Caco-2 (cell line): ENCODE data around the gene NUMA1. TPM values are rescaled to one million over a fixed set of nuclear protein-coding genes. Genes with fewer than 3 reads are reported as not detected.
A peak's percentile ranks its signal among the peaks of the same experiment; 100 is the strongest.

ENCODE experiments used
- BruUV-seq: library from RNA; stranded (reverse); fragments of 400-500 nt; replicated peaks from 2 replicates; lab custom pipeline; 2021; lab: Mats Ljungman, UMichigan
- CTCF ChIA-PET: fragments of 300-600 bp; sonication (Branson Sonifier 250); formaldehyde crosslinking; loops from one replicate; lab custom pipeline; 2022; ENCODE audit warnings: antibody characterized with exemption; lab: Charles Lee
- POLR2A ChIA-PET: fragments of 300-600 bp; sonication (Branson Sonifier 250); formaldehyde crosslinking; loops from one replicate; lab custom pipeline; 2022; ENCODE audit warnings: antibody characterized with exemption; lab: Charles Lee
- DNase-seq, 2 experiments: peaks; one replicate each; pipeline versions ENCODE4 v3.0.0 to v3.0.0-alpha.2; 2020 to 2022
- H3K27me3 ChIP-seq: replicated peaks from 2 replicates; pipeline ENCODE4 v1.6.0; 2011; ENCODE audit warnings: low read length; ENCODE audit not compliant: control insufficient read depth, insufficient read depth
- H3K36me3 ChIP-seq: 2 replicates; pipeline ENCODE4 v1.5.1; 2011; ENCODE audit warnings: low read length; ENCODE audit not compliant: control insufficient read depth, insufficient read depth
- H3K4me1 ChIP-seq: fragments of 250-450 bp; sonication (Bioruptor Pico); 2 replicates; pipeline ENCODE4 v1.5.1; 2020; ENCODE audit warnings: mild to moderate bottlenecking
- H3K4me3 ChIP-seq: 2 replicates; pipeline ENCODE4 v1.5.1; 2011; ENCODE audit warnings: low read depth, mild to moderate bottlenecking, control low read depth, low read length
- H3K9me3 ChIP-seq: fragments of 250-450 bp; sonication (Bioruptor Pico); 2 replicates; pipeline ENCODE4 v1.5.1; 2020; ENCODE audit warnings: mild to moderate bottlenecking, moderate library complexity
- H3K27ac Mint-ChIP-seq: one replicate; pipeline ENCODE4 v1.8.0; 2022; ENCODE audit warnings: mixed read lengths; ENCODE audit not compliant: unreplicated experiment
- H3K27me3 Mint-ChIP-seq: one replicate; pipeline ENCODE4 v1.8.0; 2022; ENCODE audit warnings: mixed read lengths; ENCODE audit not compliant: insufficient read depth, unreplicated experiment
- H3K36me3 Mint-ChIP-seq: one replicate; pipeline ENCODE4 v1.8.0; 2022; ENCODE audit warnings: mild to moderate bottlenecking, mixed read lengths; ENCODE audit not compliant: insufficient read depth, unreplicated experiment
- H3K4me1 Mint-ChIP-seq: one replicate; pipeline ENCODE4 v1.8.0; 2022; ENCODE audit warnings: low read depth, mixed read lengths; ENCODE audit not compliant: unreplicated experiment
- H3K4me3 Mint-ChIP-seq: one replicate; pipeline ENCODE4 v1.8.0; 2022; ENCODE audit warnings: mild to moderate bottlenecking, moderate library complexity, mixed read lengths; ENCODE audit not compliant: unreplicated experiment
- H3K9me3 Mint-ChIP-seq: one replicate; pipeline ENCODE4 v1.8.0; 2022; ENCODE audit warnings: mixed read lengths; ENCODE audit not compliant: unreplicated experiment
- intact Hi-C: fragments of 100-400 bp; cut with micrococcal nuclease; formaldehyde crosslinking; loops from one replicate; pipeline ENCODE4 v1.10.0; 2022; ENCODE audit not compliant: unreplicated experiment
- total RNA-seq: library from RNA; stranded (reverse); gene quantifications from 2 replicates; pipeline ENCODE4 v1.2.3, GENCODE V29; 2022
- TF ChIP-seq, protein P1 (sequence below), 2 experiments: fragments of 200-600 bp in 1 of 2; IDR thresholded peaks; 1 replicate in 1 of 2; 2 replicates in 1 of 2; pipeline versions ENCODE4 v1.5.1 to v1.8.0; 2011 to 2022; ENCODE audit warnings: antibody characterized with exemption in 1 of 2, control low read depth in 1 of 2, inconsistent platforms in 1 of 2, low read depth in 1 of 2, low read length in 1 of 2, mild to moderate bottlenecking in 1 of 2, moderate library complexity in 1 of 2; ENCODE audit not compliant: insufficient read depth in 1 of 2, severe bottlenecking in 1 of 2, unreplicated experiment in 1 of 2

The NUMA1 gene
- total RNA-seq, 1 experiment from 2014 or later, result 190 TPM

DNA sequence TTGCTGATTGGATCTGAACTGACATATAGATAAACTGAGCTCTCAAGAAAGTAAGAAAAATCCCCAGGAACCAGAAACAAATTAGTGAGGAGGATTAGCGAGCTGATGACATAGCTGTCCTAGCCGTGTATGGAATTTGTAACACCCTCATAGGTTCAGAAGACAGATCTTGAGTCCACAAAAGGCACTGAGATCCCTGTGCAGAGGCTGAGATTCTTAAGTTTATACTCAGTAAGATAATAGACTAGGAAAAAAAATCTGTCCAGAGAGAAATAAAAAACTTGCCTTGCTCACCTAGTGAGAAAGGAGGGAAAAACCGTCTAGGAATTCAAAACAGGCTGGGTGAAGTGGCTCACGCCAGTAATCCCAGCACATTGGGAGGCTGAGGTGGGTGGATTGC, 4.6 kb downstream of the NUMA1 start:
- H3K27ac Mint-ChIP-seq, result peak overlapping the region; percentile 24
- H3K36me3 Mint-ChIP-seq, result peaks cover 24% of the 10 kb centered on the region
- POLR2A ChIA-PET, result interaction anchor here (1.0 kb wide), 1 partner anchor 36 kb away, joined by 3 read pairs; no protein-coding TSS in a partner anchor

DNA sequence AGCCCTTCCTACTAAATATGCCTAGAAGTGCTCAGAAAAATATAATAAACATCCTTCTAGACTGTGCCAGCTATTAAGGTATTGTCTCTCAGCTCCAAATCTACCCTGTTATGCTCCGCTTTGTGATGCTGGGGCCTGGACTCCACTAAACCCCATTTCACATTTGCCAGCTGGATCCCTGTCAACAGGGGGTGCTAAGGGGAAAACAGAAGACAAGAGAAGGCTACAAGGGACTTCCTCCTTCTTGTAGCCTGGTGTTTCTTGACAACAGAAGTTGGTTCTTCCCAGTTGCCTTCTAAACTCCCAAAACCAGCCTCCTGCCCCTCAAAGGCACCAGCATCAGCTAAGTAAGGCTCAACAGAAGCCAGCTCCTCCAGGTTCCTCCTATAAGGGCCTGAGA, 5.2 kb downstream of the NUMA1 start:
- intact Hi-C loops, result no loop called here
- H3K4me3 Mint-ChIP-seq, result no peak overlapping the region
- ChIA-PET CTCF (interaction anchor here (0.8 to 1.0 kb wide), 3 partner anchors 19 to 50 kb away, joined by 3 to 6 read pairs (median 3); no protein-coding TSS in a partner anchor), POLR2A (interaction anchor here (1.0 kb wide), 1 partner anchor 36 kb away, joined by 3 read pairs; no protein-coding TSS in a partner anchor)
- no peaks in the 10 kb centered on the region for H3K9me3 ChIP-seq
- H3K27me3 ChIP-seq, result no peaks in the 10 kb centered on the region
- H3K4me1 Mint-ChIP-seq, result peaks cover 27% of the 10 kb centered on the region
- BruUV-seq, result no TSS peak
- peaks cover 25% of the 10 kb centered on the region for H3K4me1 ChIP-seq
- no peak for DNase-seq
- H3K27me3 Mint-ChIP-seq, result no peaks in the 10 kb centered on the region
- no peak overlapping the region for H3K4me3 ChIP-seq
- H3K27ac Mint-ChIP-seq, result peak overlapping the region; percentile 24
- 0 out of 2 replicates have a peak, but pooled peaks cover 3% of the 10 kb centered on the region for H3K36me3 ChIP-seq
- H3K36me3 Mint-ChIP-seq, result peaks cover 17% of the 10 kb centered on the region
- TF ChIP-seq, protein P1, sequence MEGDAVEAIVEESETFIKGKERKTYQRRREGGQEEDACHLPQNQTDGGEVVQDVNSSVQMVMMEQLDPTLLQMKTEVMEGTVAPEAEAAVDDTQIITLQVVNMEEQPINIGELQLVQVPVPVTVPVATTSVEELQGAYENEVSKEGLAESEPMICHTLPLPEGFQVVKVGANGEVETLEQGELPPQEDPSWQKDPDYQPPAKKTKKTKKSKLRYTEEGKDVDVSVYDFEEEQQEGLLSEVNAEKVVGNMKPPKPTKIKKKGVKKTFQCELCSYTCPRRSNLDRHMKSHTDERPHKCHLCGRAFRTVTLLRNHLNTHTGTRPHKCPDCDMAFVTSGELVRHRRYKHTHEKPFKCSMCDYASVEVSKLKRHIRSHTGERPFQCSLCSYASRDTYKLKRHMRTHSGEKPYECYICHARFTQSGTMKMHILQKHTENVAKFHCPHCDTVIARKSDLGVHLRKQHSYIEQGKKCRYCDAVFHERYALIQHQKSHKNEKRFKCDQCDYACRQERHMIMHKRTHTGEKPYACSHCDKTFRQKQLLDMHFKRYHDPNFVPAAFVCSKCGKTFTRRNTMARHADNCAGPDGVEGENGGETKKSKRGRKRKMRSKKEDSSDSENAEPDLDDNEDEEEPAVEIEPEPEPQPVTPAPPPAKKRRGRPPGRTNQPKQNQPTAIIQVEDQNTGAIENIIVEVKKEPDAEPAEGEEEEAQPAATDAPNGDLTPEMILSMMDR (IDR thresholded peaks at IDR 0.05; ENCODE audit: insufficient read depth in 1 of 2, low read depth in 1 of 2, low read length in 1 of 2, severe bottlenecking in 1 of 2, unreplicated experiment in 1 of 2), result peak in 1 of 2 experiments; percentile 28
- H3K9me3 Mint-ChIP-seq, result no peaks in the 10 kb centered on the region

More for the DNA sequence above, 4.6 kb downstream of the NUMA1 start:
- no TSS peak for BruUV-seq
- no peaks in the 10 kb centered on the region for H3K27me3 Mint-ChIP-seq
- no peaks in the 10 kb centered on the region for H3K9me3 Mint-ChIP-seq
- no peak overlapping the region for H3K4me3 ChIP-seq
- H3K4me3 Mint-ChIP-seq, result no peak overlapping the region
- peaks cover 27% of the 10 kb centered on the region for H3K4me1 Mint-ChIP-seq
- H3K9me3 ChIP-seq, result no peaks in the 10 kb centered on the region
- CTCF ChIA-PET, result interaction anchor here (0.6 to 1.0 kb wide), 2 partner anchors 9 to 36 kb away, joined by 3 to 8 read pairs; no protein-coding TSS in a partner anchor
- 0 out of 2 replicates have a peak, but pooled peaks cover 3% of the 10 kb centered on the region for H3K36me3 ChIP-seq
- H3K4me1 ChIP-seq, result peaks cover 22% of the 10 kb centered on the region
- no peak for DNase-seq
- TF ChIP-seq, protein P1 (IDR thresholded peaks at IDR 0.05; ENCODE audit: insufficient read depth in 1 of 2, low read depth in 1 of 2, low read length in 1 of 2, severe bottlenecking in 1 of 2, unreplicated experiment in 1 of 2), result no peak
- intact Hi-C loops, result no loop called here
- H3K27me3 ChIP-seq, result no peaks in the 10 kb centered on the region

DNA sequence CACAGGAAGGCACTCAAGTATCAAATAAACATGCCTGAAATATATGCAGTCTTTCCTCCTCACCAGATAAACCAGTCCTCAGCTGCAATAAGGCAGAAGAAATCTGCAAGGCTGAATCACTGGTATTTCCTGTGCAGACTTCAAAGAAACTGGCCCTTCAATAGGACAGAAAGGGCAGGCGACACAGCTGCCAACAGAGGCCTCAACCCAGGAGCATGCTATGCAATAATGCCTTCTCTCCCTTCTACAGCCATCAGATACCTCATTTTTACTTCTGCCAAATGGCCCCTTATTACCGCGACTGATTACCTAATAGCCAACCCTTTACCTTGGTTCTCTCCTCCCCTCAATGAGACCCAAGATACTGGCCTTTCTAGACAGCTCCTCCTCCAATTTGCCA, 8.0 kb downstream of the NUMA1 start:
- TF ChIP-seq, protein P1 (IDR thresholded peaks at IDR 0.05; ENCODE audit: insufficient read depth in 1 of 2, low read depth in 1 of 2, low read length in 1 of 2, severe bottlenecking in 1 of 2, unreplicated experiment in 1 of 2), result no peak
- POLR2A ChIA-PET, result no interaction called here
- H3K27me3 ChIP-seq, result no peaks in the 10 kb centered on the region
- intact Hi-C loops, result no loop called here
- H3K36me3 ChIP-seq, result 0 out of 2 replicates have a peak, but pooled peaks cover 3% of the 10 kb centered on the region
- Mint-ChIP-seq H3K4me1 (peaks cover 31% of the 10 kb centered on the region), H3K9me3 (no peaks in the 10 kb centered on the region), H3K27ac (peak overlapping the region; percentile 50), H3K27me3 (no peaks in the 10 kb centered on the region), H3K4me3 (no peak overlapping the region), H3K36me3 (peaks cover 33% of the 10 kb centered on the region)
- H3K4me1 ChIP-seq, result peaks cover 26% of the 10 kb centered on the region
- peak; percentile 61 to 65 for DNase-seq
- H3K9me3 ChIP-seq, result no peaks in the 10 kb centered on the region
- no TSS peak for BruUV-seq
- no peak overlapping the region for H3K4me3 ChIP-seq
- CTCF ChIA-PET, result interaction anchor here (0.8 to 3.1 kb wide), 3 partner anchors 19 to 47 kb away, joined by 4 to 16 read pairs (median 7); no protein-coding TSS in a partner anchor
